ENCODE measurements around the gene OR6J1. TPM values are rescaled to one million over a fixed set of nuclear protein-coding genes. Genes with fewer than 3 reads are reported as not detected.

The OR6J1 gene
- total and polyA plus RNA-seq, 2 of the 13 experiments (the other 11 are each of a cell fraction or from before 2014, with no cell fraction given), result not detected

DNA sequence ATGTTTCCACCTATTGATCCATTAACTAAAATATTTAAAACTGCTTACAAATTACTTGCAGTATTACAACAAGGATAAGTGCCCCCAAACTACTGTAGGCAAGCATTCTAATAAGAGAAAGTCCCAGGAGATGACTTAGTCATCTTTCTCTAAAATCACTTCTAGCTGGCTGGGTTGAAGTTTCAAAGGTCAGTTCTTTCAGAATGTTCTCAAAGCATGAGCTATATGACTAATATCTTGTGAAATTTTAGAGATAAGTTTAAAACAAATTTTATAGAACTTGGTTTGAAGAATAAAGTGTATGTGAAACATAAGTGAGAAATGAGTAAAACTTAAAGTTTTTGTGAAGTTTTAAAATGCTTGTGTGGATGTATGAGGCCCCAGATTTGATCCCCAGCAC, 24.3 kb upstream of the OR6J1 start (continued):
- TF ChIP-seq, protein P1, sequence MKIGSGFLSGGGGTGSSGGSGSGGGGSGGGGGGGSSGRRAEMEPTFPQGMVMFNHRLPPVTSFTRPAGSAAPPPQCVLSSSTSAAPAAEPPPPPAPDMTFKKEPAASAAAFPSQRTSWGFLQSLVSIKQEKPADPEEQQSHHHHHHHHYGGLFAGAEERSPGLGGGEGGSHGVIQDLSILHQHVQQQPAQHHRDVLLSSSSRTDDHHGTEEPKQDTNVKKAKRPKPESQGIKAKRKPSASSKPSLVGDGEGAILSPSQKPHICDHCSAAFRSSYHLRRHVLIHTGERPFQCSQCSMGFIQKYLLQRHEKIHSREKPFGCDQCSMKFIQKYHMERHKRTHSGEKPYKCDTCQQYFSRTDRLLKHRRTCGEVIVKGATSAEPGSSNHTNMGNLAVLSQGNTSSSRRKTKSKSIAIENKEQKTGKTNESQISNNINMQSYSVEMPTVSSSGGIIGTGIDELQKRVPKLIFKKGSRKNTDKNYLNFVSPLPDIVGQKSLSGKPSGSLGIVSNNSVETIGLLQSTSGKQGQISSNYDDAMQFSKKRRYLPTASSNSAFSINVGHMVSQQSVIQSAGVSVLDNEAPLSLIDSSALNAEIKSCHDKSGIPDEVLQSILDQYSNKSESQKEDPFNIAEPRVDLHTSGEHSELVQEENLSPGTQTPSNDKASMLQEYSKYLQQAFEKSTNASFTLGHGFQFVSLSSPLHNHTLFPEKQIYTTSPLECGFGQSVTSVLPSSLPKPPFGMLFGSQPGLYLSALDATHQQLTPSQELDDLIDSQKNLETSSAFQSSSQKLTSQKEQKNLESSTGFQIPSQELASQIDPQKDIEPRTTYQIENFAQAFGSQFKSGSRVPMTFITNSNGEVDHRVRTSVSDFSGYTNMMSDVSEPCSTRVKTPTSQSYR (CRISPR knock-in tag; IDR thresholded peaks at IDR 0.05; ENCODE audit: borderline replicate concordance), result no peak
- TF ChIP-seq, protein P2, sequence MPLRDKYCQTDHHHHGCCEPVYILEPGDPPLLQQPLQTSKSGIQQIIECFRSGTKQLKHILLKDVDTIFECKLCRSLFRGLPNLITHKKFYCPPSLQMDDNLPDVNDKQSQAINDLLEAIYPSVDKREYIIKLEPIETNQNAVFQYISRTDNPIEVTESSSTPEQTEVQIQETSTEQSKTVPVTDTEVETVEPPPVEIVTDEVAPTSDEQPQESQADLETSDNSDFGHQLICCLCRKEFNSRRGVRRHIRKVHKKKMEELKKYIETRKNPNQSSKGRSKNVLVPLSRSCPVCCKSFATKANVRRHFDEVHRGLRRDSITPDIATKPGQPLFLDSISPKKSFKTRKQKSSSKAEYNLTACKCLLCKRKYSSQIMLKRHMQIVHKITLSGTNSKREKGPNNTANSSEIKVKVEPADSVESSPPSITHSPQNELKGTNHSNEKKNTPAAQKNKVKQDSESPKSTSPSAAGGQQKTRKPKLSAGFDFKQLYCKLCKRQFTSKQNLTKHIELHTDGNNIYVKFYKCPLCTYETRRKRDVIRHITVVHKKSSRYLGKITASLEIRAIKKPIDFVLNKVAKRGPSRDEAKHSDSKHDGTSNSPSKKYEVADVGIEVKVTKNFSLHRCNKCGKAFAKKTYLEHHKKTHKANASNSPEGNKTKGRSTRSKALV (CRISPR knock-in tag; IDR thresholded peaks at IDR 0.05), result no peak
- TF ChIP-seq ZSCAN21 (CRISPR knock-in tag; IDR thresholded peaks at IDR 0.05; ENCODE audit: borderline replicate concordance), result no peak
- no peak for TF ChIP-seq MTF1 (CRISPR knock-in tag; IDR thresholded peaks at IDR 0.05)
- TF ChIP-seq ZNF644 (CRISPR knock-in tag; IDR thresholded peaks at IDR 0.05; ENCODE audit: low read depth), result no peak
- TF ChIP-seq, protein P3, sequence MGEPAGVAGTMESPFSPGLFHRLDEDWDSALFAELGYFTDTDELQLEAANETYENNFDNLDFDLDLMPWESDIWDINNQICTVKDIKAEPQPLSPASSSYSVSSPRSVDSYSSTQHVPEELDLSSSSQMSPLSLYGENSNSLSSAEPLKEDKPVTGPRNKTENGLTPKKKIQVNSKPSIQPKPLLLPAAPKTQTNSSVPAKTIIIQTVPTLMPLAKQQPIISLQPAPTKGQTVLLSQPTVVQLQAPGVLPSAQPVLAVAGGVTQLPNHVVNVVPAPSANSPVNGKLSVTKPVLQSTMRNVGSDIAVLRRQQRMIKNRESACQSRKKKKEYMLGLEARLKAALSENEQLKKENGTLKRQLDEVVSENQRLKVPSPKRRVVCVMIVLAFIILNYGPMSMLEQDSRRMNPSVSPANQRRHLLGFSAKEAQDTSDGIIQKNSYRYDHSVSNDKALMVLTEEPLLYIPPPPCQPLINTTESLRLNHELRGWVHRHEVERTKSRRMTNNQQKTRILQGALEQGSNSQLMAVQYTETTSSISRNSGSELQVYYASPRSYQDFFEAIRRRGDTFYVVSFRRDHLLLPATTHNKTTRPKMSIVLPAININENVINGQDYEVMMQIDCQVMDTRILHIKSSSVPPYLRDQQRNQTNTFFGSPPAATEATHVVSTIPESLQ (CRISPR knock-in tag; conservative IDR thresholded peaks at IDR 0.05), result no peak

DNA sequence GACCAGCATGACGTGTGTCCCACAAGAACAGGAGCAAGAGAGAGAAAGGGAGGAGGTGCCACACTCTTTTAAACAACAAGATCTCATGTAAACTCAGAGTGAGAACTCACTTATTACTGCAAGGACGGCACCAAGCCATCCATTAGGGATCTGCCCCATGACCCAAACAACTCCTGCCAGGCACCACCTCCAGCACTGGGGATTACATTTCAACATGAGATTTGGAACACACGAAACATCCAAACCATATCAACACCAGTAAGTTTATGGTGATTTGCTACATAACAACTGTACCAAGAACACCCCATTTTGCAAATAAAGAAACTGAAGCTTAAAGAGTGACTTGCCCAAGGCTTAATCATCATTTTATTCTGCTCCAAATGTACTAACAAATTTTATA, 23.7 kb upstream of the OR6J1 start:
- FAIRE-seq, result peak; percentile 15
- no TSS peak for BruUV-seq (replicated peaks)
- DNase-seq (ENCODE audit: low spot score), result no peak
- no peak for ATAC-seq
- ChIA-PET POLR2A (no interaction called here), CTCF (ENCODE audit: low intra/inter-chr PET ratio, low total read pairs) (no interaction called here)
- Histone ChIP-seq H3K27me3 (ENCODE audit: control insufficient read depth in 1 of 2, insufficient read depth in 2 of 2, low read length in 2 of 2) (no peaks in the 10 kb centered on the region; a peak in 2 of 5 replicates), H3K4me1 (ENCODE audit: insufficient read depth, low read length) (peaks cover 10% of the 10 kb centered on the region), H3K9me3 (ENCODE audit: low read length) (no peaks in the 10 kb centered on the region), H3K27ac (ENCODE audit: extremely low read length, insufficient read depth, low read length) (no peak overlapping the region), H3K36me3 (replicated peaks in 1 of 2; ENCODE audit: control insufficient read depth in 1 of 2, insufficient read depth in 2 of 2, low read length in 2 of 2) (no peaks in the 10 kb centered on the region), H4K20me1 (ENCODE audit: insufficient read depth, low read length) (no peaks in the 10 kb centered on the region), H2AFZ (ENCODE audit: low read length) (no peak overlapping the region), H3K9ac (ENCODE audit: insufficient read depth, low read depth, low read length) (no peak overlapping the region), H3K4me2 (ENCODE audit: low read depth, low read length) (no peak overlapping the region), H3K4me3 (replicated peaks in 1 of 3; ENCODE audit: insufficient read depth in 1 of 3, low read depth in 2 of 3, low read length in 3 of 3) (no peak overlapping the region), H3K79me2 (ENCODE audit: insufficient read depth, low read length) (no peaks in the 10 kb centered on the region)
- intact Hi-C loops (cut with micrococcal nuclease; ENCODE audit: unreplicated experiment), result no loop called here
- TF ChIP-seq, protein P4, sequence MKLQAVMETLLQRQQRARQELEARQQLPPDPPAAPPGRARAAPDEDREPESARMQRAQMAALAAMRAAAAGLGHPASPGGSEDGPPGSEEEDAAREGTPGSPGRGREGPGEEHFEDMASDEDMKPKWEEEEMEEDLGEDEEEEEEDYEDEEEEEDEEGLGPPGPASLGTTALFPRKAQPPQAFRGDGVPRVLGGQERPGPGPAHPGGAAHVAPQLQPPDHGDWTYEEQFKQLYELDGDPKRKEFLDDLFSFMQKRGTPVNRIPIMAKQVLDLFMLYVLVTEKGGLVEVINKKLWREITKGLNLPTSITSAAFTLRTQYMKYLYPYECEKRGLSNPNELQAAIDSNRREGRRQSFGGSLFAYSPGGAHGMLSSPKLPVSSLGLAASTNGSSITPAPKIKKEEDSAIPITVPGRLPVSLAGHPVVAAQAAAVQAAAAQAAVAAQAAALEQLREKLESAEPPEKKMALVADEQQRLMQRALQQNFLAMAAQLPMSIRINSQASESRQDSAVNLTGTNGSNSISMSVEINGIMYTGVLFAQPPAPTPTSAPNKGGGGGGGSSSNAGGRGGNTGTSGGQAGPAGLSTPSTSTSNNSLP (IDR thresholded peaks at IDR 0.05; ENCODE audit: low read depth, low read length), result no peak
- no peak for TF ChIP-seq TOE1 (CRISPR knock-in tag; IDR thresholded peaks at IDR 0.05)
- no peak for TF ChIP-seq HOXA9 (CRISPR knock-in tag; IDR thresholded peaks at IDR 0.05; ENCODE audit: borderline replicate concordance)
- TF ChIP-seq, protein P5, sequence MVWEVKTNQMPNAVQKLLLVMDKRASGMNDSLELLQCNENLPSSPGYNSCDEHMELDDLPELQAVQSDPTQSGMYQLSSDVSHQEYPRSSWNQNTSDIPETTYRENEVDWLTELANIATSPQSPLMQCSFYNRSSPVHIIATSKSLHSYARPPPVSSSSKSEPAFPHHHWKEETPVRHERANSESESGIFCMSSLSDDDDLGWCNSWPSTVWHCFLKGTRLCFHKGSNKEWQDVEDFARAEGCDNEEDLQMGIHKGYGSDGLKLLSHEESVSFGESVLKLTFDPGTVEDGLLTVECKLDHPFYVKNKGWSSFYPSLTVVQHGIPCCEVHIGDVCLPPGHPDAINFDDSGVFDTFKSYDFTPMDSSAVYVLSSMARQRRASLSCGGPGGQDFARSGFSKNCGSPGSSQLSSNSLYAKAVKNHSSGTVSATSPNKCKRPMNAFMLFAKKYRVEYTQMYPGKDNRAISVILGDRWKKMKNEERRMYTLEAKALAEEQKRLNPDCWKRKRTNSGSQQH (CRISPR knock-in tag; IDR thresholded peaks at IDR 0.05; ENCODE audit: low read depth), result no peak
- TF ChIP-seq ZNF678 (CRISPR knock-in tag; IDR thresholded peaks at IDR 0.05), result no peak
- WGBS (ENCODE audit: low lambda C conversion rate), result 28% methylated on average over 3 of the region's 3 CpGs
- in situ Hi-C loops (cut with HindIII; ENCODE audit: extremely low pct_ligation_motif_present, low pct_unique_long_range_greater_than_20kb), result no loop called here
